ENCODE data around the gene RAB39B. TPM values are rescaled to one million over a fixed set of nuclear protein-coding genes. Genes with fewer than 3 reads are reported as not detected.

RAB39B gene
- total and polyA plus RNA-seq, 2 experiments from 2014 or later = 6.2 to 11.3 TPM

GRCh38 chrX:155279873-155280272 lies 15.6 kb upstream of the RAB39B start:
- Histone ChIP-seq H3K4me1 (ENCODE audit: insufficient read depth) (no peaks in the 10 kb centered on the region), H2AFZ (no peak overlapping the region), H4K20me1 (replicated peaks; ENCODE audit: insufficient read depth) (no peaks in the 10 kb centered on the region), H3K4me2 (no peak overlapping the region), H3K79me2 (replicated peaks; ENCODE audit: insufficient read depth) (no peaks in the 10 kb centered on the region), H3K27me3 (ENCODE audit: insufficient read depth) (no peaks in the 10 kb centered on the region), H3K9me2 (ENCODE audit: insufficient read depth) (no peaks in the 10 kb centered on the region), H3F3A (replicated peaks; ENCODE audit: low read depth) (no peaks in the 10 kb centered on the region), H3K4me3 (no peak overlapping the region), H3K36me3 (ENCODE audit: insufficient read depth) (no peaks in the 10 kb centered on the region), H3K27ac (ENCODE audit: low read depth) (no peak overlapping the region)
- TF ChIP-seq NANOG (IDR thresholded peaks at IDR 0.05; ENCODE audit: borderline replicate concordance) (no peak), JUNB (IDR thresholded peaks at IDR 0.05; ENCODE audit: unreplicated experiment) (no peak), ETS1 (IDR thresholded peaks at IDR 0.05) (no peak), EZH2 (IDR thresholded peaks at IDR 0.05; ENCODE audit: low read depth, unreplicated experiment) (no peak), ZNF114 (CRISPR knock-in tag; IDR thresholded peaks at IDR 0.05) (no peak), ZNF462 (CRISPR knock-in tag; IDR thresholded peaks at IDR 0.05) (no peak), ZNF331 (CRISPR knock-in tag; IDR thresholded peaks at IDR 0.05; ENCODE audit: low read depth) (no peak), EZH2phosphoT487 (IDR thresholded peaks at IDR 0.05; ENCODE audit: unreplicated experiment) (no peak), CTCF (conservative IDR thresholded peaks at IDR 0.05; ENCODE audit: low read depth in 2 of 2) (no peak), CREB1 (CRISPR knock-in tag; IDR thresholded peaks at IDR 0.05; ENCODE audit: low read depth) (no peak), POLR2AphosphoS5 (IDR thresholded peaks at IDR 0.05; ENCODE audit: low read depth) (no peak), STAT1 (IDR thresholded peaks at IDR 0.05; ENCODE audit: unreplicated experiment) (no peak)
- TF ChIP-seq, protein P1, sequence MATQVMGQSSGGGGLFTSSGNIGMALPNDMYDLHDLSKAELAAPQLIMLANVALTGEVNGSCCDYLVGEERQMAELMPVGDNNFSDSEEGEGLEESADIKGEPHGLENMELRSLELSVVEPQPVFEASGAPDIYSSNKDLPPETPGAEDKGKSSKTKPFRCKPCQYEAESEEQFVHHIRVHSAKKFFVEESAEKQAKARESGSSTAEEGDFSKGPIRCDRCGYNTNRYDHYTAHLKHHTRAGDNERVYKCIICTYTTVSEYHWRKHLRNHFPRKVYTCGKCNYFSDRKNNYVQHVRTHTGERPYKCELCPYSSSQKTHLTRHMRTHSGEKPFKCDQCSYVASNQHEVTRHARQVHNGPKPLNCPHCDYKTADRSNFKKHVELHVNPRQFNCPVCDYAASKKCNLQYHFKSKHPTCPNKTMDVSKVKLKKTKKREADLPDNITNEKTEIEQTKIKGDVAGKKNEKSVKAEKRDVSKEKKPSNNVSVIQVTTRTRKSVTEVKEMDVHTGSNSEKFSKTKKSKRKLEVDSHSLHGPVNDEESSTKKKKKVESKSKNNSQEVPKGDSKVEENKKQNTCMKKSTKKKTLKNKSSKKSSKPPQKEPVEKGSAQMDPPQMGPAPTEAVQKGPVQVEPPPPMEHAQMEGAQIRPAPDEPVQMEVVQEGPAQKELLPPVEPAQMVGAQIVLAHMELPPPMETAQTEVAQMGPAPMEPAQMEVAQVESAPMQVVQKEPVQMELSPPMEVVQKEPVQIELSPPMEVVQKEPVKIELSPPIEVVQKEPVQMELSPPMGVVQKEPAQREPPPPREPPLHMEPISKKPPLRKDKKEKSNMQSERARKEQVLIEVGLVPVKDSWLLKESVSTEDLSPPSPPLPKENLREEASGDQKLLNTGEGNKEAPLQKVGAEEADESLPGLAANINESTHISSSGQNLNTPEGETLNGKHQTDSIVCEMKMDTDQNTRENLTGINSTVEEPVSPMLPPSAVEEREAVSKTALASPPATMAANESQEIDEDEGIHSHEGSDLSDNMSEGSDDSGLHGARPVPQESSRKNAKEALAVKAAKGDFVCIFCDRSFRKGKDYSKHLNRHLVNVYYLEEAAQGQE (IDR thresholded peaks at IDR 0.05; ENCODE audit: unreplicated experiment) = no peak
- H3K27ac Mint-ChIP-seq = no peak overlapping the region
- H3K36me3 Mint-ChIP-seq (ENCODE audit: low read depth) = no peaks in the 10 kb centered on the region
- H3K9me3 Mint-ChIP-seq = no peaks in the 10 kb centered on the region
- H3K4me1 Mint-ChIP-seq = no peaks in the 10 kb centered on the region
- no peak for DNase-seq (ENCODE audit: low spot score)
- H3K4me3 Mint-ChIP-seq = no peak overlapping the region
- ATAC-seq = no peak
- no peaks in the 10 kb centered on the region for H3K27me3 Mint-ChIP-seq (ENCODE audit: insufficient read depth, low read depth, poor library complexity)
